NCI-H1436 treated with DMSO at 0.1 percent for 48 hours (cell line): ENCODE results near the gene CAMK2A.

ENCODE experiments used
- DNase-seq: peaks from one replicate; lab custom pipeline; 2025; lab: John Stamatoyannopoulos, UW

Gene CAMK2A

DNA sequence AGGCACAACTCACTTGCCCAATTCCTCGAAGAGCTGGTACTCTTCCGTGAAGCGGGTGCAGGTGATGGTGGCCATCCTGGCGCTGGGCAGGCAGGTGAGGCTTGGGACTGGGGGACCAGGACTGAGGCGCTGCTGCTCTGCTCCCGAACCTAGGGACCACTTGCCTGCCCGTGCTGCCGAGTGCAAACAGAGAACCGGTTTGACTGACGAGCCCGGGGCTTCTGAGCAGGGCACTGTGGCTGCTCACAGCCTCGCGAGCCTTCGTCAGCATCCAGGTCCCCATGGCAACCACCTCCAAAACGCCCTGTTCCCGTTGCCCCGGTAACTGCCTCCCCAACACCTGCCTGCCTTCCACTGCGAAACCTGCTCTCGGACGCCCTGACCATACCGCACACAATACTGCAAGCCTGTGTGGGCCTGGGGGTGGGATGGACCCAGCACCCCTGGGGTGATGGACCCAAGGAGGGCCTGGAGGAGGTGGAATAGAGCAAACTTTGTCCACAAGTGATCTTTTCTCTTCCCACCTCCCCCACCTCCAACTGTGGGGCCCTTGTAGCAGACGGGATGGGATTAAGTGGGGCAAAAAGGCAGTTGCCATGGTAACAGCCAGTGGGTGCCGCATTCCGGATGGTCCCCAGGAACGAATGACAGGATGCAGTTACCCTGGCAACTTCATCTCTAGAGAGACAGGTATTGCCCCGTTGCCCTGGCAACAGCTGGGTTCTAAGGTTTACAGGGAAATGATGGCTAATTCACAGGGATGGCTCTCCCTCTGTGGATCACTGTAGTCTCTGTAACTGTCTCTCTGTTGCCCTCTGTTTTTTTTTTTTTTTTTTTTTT lies at the start of gene CAMK2A:
TSS of gene CAMK2A (minus strand) at position 223 of the 840 bp plus-strand sequence. CDS start at position 75, 148 bp downstream.
- no peak for DNase-seq

DNA sequence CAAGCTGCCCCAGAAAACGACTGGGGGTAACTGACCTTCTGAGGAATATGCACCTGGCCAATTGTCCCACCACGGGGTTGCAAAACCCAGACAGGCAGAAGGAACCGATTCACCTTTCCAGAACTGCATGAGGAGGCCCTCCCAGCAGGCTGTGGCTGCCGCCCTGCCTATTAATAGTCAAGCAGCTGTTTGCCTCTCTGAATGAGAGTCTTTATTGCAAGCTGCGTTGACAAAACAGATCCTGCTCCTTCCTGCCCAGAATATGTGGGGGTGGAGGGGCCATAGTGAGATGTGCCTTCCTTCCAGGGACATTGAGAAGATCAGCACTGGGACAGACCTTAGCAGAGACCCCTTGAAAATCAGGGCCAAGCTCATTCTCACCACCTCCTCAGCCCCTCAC lies 49.6 kb upstream of the CAMK2A start:
- DNase-seq, result no peak

DNA sequence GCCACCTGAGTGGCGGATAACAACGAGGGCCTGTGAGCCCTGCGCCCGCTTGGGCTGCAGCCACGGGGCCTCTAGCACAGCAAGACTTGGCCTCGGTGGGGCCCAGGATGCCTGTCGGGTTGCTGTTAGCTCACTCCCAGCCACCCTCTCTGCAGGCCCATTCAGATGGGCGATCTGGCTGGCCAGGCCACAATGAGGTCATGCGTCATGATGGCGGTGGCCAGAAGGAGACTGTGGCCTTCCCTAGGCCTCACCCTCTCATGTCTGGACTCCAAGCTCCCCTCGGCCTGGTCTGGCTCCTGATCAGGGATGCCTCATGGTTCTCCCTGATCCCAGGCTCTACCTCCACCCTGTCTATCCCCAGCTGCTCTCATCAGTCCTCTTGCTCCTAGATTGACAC lies 49.0 kb upstream of the CAMK2A start:
- DNase-seq, result no peak

DNA sequence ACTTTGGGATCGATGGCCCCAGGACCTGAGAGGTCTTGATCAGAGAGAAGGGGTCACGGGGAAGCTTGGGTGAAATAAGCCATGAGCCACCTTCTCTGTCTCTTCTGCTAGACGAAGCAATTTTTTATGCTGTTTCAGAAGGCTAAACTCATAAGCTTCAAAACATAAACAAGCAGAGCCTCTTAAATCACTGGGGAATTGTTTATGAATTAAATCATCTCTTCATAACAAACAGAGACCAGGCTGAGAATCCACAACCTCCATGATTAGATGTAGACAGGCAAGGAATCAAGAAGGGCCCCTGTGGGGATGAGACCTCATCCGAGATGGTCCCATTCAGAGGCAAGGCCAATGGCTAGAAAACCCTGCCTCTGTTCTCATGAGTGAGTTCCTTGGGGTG lies 46.2 kb upstream of the CAMK2A start:
- no peak for DNase-seq

DNA sequence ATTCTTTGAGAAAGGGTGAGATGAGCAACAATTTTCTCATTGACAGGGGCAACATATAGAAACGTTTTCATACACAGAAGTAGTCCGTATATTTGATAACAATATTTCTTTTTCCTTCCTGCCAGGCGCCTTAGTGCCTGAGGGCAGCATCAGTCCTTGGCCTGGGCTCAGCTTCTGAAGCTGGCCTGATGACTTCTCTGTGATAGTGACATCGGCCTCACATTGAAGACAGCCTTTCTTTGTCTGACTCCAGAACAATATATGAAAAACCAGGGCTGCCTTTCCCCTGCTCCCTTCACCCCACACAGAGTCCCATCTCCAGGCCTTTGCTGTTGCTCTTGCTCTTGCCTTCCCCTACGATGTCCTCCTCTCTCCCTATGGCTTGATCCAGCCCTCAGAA lies 43.8 kb upstream of the CAMK2A start:
- no peak for DNase-seq

DNA sequence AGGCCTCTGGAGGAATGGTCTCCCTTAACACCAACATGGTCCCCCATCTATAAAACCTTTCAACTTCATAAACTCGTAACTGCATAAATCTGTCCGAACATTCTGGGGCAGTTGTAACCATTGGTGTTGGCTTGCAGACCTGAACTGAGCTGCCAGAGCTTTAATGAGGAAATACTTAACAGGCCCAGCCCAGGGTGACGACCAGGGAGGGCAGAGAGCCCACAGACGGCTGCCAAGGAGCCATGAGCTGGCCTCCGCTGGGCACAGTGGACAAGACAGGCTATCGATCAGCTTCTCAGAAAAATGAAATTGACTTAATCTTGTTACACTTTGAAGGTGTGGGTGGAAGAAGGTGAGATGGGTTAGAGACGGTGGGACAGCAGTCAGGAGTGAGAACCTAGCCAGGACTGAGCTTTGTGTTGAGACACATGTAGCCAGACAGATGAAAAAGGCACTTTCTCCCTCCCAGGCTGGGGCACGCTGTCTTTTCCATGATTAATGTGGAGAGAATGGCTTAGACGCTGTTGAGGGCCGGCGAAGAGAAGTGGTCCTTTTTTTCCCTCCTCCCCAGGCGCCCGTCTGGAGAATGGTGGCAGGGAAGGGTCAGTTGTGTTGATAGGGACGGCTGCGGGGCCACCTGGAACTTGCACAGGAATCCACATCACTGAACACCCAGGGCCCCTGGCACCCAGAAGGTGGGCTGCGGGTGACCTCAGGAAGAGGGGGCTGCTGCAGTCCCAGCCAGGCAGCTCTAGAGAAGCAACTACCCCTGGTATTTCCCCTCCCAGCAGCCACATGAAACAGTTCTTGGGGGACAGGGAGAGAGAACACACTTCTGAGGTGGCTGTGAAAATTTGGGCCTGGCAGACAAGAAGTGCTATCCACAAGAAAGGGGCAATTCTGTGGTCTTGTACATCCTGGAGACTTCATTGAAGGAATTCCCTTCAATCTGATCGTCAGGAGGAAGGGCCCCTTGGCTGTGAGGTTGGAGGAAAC lies 40.6 kb upstream of the CAMK2A start:
- DNase-seq, result no peak

DNA sequence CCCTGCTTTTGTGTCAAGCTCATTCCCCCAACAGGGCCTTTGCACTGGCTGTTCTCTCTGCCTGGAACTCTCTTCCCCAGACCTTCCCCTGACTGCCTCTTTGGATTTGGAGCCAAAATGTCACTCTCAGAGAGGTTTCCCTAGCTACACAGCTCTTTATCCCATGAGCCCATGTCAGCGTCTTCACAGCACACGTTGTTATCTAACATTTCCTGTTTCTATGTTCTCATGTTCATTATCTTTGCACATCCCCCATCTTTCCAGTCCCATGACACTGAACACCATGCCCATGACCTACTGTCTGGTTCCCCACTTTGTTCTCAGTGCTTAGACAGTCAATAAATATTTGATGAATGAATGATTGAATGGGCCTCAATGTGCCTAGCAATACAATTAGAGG lies 39.5 kb upstream of the CAMK2A start:
- no peak for DNase-seq

DNA sequence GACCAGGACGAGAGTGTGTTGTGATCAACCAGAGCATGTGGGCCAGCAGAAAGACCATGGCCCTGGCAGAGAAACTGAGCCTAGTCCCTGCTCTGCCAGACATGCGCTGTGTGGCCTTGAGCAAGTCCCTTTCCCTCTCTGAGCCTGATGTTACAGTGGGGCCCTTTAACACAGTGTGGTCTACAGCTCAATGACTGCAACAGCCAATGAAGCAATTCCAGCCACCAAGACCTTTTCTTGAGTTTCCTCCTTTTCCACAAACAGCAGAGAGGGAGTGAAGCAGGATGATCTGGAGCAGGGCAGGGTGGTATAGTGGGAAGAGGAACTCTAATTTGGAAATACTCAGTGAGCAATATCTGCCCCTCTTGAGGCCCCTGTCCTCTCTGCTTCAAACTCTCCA lies 38.9 kb upstream of the CAMK2A start:
- no peak for DNase-seq

DNA sequence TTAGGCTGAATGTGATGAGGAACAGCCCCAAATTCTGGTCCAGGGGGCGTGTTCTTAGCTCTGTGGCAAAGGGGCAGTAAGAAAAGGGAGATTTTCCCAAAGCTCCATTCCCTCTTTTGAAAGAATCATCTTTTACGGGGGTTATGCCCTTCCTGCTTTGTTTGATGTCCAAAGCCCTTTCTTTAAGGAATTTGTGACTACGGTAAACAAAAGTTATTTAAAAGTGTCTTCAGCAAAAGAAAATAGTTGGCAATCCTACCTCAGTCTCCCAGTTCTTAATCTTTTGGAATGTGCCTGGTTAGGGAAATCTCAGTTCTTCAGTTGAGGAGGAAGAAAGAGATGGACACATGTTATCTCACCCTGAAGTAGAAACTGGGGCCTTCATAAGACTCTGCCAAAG lies 37.6 kb upstream of the CAMK2A start:
- no peak for DNase-seq

DNA sequence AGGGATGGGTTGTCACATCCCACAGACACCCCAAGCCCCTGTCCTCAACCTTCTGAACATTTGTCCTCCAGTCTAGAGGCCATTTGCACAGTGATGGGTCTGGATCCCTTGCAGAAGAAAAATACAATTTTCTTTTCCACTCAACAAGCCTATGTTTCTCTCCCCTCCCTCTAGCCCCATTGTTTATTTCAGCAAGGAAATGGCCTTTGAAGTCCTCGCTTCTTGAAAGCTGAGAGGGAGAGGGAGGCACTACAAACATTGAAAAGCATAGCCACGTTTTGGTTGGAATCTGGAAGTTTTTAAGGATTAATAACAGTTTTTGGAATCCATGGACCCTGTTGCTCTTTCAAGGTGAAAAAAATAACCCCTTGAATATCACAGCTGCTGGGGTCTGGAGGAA lies 37.1 kb upstream of the CAMK2A start:
- no peak for DNase-seq

DNA sequence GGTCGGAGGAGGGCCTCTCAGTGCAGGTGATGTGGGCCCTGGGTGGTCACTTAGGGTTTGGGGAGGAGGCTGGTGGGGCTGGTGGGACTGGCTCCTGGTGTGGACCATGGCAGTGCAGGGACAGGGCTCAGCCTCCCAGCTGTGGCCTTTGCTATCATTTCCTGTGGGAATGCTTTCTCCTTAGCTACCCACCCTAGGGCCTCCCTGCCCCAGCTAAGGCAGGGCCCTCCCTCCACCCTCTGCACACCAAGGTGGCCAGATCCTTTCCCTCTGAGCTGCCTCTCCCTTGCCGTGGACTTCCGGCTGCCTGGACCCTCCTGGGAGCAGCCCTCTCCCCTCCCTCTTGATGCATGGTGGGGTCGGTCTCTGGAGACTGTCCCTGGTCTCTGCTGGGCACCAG lies 35.9 kb upstream of the CAMK2A start:
- DNase-seq, result no peak

DNA sequence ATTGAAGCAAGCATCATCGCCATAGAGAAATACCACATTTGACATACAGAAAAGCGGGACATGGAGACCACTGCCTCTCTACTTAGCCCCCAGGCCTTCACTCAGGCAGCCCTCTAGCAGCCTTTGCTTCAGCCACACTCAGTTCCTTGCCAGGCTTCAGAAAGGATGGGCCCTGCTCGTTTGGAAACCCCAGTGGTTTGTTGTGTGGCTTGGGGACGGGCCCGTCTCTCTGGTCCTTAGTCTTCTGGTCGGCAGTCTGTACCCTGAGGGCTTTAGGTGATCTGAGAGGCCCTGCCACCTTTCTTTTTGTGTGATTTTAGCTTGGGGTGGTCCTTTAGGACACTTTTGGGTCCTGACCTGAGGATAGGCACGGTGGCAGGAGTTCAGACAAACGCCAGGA lies 34.2 kb upstream of the CAMK2A start:
- no peak for DNase-seq

DNA sequence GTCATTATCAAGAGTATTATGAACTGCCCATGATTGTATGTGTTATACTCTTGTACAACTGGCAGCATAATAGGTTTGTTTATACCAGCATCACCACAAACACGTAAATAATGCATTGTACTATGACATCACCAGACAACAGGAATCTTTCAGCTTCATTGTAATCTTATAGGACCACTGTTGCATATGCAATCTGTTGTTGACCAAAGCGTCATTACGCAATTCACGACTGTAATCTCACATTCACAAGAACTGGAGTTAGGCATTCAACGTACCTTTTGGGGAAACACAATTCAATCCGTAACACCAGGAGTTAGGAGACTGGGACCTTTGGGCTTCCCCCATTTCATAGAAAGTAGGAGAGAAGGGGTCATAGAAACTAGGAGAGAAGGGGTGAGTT lies 33.5 kb upstream of the CAMK2A start:
- no peak for DNase-seq

DNA sequence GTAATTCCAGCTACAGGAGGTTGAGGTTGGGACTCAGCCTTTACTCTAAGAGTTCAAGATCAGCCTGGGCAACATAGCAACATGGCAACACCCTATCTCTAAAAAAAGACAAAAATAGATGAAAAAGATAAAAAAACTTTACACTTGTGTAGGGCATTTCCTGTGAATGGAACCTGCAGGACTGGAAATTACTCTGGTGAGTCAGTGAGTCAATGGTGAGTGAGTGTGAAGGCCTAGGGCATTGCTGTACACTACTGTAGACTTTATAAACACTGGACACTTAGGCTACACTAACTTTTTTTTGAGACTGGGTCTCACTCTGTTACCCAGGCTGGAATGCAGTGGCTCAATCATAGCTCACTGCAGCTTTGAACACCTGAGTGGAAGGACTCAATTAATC lies 32.6 kb upstream of the CAMK2A start:
- DNase-seq, result no peak

DNA sequence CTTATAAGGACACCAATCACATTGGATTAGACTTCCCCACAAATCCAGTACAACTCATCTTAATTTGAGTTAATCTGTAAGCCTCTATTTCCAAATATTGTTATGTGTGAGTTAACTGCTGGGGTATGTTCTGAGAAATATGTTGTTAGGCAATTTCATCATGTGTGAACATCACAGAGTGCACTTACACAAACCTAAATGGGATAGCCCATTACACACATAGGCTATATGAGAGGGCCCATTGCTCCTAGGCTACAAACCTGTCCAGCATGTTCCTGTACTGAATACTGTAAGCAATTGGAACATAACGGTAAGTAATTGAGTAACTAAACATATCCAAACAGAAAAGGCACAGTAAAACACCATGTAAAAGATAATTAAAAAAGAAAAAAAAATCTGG lies 32.2 kb upstream of the CAMK2A start:
- no peak for DNase-seq

DNA sequence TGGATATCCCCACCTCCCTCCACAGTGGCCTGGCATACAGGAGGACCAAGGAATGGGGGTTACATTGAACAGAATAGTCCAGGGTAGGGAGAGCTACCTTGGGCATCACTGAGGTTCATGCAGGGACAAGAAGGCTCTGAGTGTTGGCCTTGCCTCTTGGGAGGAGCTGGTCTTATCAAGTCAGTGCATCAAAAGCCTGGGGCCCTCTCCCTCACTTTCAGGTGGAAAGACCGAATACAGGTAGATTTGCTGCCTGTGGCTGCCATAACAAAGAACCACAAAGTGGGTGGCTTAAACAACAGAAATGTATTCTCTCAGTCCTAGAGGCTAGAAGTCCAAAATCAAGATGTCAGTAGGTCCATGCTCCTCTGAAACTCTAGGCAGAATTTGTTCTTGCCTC lies 31.6 kb upstream of the CAMK2A start:
- DNase-seq, result no peak

DNA sequence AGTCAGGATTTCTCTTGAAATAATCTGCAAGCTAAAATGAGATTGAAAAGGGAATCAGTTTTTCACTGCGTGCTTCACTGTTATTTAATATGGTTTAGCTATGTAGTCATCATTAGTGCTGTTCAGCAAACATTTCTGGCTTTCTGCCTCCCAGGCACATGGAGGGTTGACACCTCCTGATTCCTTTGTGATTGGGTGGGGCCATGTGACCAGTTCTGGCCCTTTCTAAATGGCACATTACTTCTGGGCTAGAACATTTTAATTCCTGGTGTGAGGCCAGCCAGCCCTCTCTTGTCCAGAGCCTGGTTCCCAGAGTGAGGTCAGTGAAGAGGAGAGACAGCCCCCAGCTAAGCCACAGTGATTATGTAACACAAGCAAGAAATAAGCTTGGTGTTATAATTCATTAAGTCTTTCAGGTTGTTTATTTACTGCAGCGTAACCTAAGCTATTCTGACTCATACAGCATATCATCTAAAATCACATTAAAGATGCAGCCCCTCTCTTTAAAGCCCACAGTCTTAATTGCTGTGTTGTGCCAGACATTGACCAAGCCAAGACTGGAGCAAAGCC lies 30.6 kb upstream of the CAMK2A start:
- DNase-seq, result no peak

DNA sequence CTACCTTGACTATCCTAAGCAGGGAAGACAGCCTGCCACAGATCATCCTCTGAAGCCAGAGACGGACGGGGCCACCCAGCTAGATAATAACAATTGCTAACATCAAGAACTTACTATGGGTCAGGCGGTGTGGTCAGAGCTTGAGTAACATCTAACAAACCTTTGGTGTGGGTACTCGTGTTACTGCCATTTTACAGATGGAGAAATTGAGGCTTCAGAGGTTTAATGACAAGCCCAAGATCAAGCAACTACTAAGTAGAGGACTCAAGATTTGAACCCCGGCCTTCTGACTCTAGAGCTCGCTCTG lies 29.9 kb upstream of the CAMK2A start:
- no peak for DNase-seq

DNA sequence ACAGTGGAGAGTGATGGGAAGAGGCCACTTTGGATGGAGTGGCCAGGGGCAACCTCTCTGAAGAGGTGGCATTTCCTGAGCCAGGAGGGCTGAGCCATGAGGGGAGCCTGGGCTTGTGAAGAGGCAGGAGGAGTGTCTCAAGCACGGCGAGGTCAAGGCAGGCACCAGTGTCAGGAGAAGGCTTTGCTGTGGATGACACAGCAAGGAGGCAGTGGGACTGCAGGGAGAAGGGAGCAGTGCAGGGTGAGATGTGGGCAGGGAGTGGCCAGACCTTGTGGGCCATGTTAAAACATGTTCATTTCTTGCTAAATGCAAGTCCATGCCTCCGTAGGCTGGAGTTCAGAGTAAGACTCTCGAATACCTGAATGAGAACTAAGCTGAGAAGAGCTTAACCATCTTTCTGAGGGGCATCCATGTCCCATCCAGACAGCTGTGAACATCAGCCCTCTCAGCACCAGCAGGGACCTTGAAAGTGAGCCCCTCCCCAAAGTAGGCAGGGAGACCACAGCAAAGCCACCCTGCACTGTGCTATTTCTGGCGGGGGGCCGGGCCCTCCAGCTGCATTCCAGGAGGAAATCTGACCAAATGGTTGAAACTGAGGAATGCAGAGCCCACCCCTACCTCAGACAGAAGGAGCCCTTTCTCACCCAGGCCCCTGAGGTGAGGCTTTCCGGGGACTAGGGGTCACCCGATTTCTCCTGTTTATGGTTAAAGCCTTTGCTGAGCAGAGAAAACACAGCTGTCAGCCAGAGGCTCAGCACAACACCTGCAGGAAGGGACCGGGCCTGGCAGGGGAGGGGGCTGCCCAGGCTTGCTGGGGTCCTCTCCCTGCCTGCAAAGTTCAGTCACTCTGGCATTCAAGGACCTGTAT lies 29.3 kb upstream of the CAMK2A start:
- DNase-seq, result no peak

DNA sequence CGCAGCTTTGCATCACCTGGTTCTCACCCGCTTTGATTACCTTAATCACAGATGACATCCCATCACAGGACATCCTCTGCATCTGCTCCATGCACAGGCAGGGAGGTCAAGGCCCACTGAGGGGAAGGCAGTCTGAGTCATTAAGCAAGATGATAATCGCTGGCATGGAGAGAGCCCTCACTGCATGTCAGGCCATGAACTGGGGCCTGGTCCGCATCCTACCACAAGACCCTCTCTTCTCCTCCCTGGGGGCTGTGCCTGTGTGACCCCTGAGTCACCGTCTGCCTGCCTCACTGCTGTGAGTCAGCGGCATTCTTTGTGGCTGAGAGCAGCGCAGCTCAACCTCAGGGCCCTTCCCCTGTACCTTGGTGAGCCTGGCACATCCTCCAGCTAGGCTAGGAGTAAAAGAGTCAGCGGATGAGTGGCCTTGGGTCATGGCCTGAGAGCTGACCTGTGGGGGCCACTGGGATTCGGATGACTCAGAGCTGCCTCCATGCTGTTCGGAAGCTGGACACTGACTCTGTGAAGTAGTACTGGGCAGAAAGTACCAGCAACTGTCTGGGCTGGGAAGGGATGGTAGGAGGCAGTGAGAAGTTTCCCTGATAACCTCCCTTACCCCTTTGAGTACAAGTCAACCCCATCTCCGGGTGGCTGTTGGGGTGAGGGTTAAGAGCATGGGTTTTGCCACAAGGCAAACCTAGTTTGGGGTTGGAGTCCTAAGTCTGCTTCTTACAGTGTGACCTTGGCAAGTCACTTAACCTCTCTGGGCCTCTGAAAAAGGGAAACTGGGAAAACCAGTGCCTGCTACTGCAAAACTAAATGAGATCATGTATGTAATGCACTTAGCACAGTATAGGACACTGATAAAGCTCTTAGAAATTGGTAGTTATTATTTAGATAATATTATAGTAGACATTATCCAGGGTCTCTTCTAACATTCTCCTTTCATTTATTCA lies 27.8 kb upstream of the CAMK2A start:
- no peak for DNase-seq

DNA sequence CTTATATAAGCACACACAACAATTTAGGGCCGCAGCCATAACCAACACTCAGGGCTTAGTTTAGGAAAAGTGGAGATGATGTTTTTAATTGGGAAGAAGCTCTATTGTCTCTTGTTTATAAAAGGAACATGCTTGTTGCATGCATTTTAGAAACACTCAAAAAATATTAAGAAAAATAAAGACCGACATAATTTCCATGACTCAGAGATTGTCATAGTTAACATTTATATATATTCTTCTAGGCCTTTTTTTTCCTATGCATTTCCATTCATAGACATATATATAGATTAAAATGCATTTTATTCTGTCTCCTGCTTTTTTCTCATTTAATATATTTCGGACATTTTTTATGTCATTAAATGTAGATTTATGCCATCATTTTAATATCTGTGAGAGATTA lies 26.7 kb upstream of the CAMK2A start:
- no peak for DNase-seq
